RWPE1 (cell line): Measurements from ENCODE around the gene EMC8.
"Not testable (repeated sequence)": the region's sequence is repeated elsewhere in the genome, so short reads cannot be mapped to it uniquely, and the experiment has no call there.

ENCODE experiments used
- CTCF ChIA-PET: fragments of 350-600 bp; sonication (Branson Sonifier 250); formaldehyde crosslinking; extraction: SDS; loops from one replicate; lab custom pipeline; 2021; lab: Yijun Ruan, JAX
- POLR2A ChIA-PET: fragments of 400-600 bp; formaldehyde crosslinking; extraction: SDS; loops from one replicate; lab custom pipeline; 2020; ENCODE audit warnings: antibody characterized with exemption; ENCODE audit not compliant: low non-redundant PET; lab: Yijun Ruan, JAX
- DNase-seq: peaks from one replicate; pipeline ENCODE4 v3.0.0; 2012; ENCODE audit warnings: low spot score
- H3K27ac ChIP-seq: fragments of 450-650 bp; 2 replicates; pipeline ENCODE4 v1.5.1; 2017
- TF ChIP-seq, protein P1 (sequence below): fragments of 450-650 bp; conservative IDR thresholded peaks from 2 replicates; pipeline ENCODE4 v1.5.1; 2017; ENCODE audit warnings: low read depth, mild to moderate bottlenecking

Gene EMC8

DNA sequence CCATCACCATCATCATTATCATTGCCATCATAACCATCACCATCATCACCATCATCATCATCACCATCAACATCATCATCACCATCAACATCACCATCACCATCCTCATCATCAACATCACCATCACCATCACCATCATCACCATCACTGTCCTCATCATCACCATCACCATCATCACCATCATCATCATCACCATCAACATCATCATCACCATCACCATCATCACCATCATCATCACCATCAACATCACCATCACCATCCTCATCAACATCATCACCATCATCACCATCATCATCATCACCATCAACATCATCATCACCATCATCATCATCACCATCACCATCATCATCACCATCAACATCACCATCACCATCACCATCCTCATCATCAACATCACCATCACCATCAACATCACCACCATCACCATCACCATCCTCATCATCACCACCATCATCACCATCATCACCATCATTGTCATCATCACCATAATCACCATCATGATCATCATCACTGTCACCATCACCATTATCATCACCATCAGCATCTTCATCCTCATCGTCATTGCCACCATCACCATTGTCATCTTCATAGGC is 24.1 kb upstream of the EMC8 start:
- H3K27ac ChIP-seq: no peak overlapping the region
- TF ChIP-seq, protein P1, sequence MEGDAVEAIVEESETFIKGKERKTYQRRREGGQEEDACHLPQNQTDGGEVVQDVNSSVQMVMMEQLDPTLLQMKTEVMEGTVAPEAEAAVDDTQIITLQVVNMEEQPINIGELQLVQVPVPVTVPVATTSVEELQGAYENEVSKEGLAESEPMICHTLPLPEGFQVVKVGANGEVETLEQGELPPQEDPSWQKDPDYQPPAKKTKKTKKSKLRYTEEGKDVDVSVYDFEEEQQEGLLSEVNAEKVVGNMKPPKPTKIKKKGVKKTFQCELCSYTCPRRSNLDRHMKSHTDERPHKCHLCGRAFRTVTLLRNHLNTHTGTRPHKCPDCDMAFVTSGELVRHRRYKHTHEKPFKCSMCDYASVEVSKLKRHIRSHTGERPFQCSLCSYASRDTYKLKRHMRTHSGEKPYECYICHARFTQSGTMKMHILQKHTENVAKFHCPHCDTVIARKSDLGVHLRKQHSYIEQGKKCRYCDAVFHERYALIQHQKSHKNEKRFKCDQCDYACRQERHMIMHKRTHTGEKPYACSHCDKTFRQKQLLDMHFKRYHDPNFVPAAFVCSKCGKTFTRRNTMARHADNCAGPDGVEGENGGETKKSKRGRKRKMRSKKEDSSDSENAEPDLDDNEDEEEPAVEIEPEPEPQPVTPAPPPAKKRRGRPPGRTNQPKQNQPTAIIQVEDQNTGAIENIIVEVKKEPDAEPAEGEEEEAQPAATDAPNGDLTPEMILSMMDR: no peak
- POLR2A ChIA-PET: no interaction called here
- DNase-seq: no peak
- CTCF ChIA-PET: interaction anchor here (0.5 to 0.6 kb wide), 2 partner anchors 83 to 328 kb away, joined by 3 to 4 read pairs; no protein-coding TSS in a partner anchor

DNA sequence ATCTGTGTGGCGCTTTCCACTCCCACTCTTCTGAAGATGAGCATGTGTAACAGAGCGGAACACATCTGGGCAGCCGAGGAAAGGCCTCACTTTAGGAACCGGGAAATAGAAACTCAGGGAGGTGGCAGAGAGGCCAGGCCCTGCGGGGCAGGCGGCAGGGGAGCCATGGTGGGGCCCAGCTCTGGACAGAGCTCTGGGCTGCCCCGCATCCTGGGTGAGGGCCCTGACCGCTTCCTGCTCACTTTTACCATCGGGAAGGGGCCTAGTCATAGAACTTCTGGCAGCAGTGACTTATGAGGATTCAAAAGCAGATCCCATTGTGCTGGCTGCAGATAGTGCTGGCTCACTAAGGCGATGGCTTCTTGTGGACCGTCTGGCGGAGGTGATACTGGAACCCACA is 22.8 kb upstream of the EMC8 start:
- TF ChIP-seq, protein P1: no peak
- ChIA-PET POLR2A (no interaction called here), CTCF (interaction anchor here (0.5 to 3.9 kb wide), 27 partner anchors 9 to 696 kb away, joined by 3 to 63 read pairs (median 5); partner anchors contain the start of gene IRF8)
- no peak overlapping the region for H3K27ac ChIP-seq
- no peak for DNase-seq

DNA sequence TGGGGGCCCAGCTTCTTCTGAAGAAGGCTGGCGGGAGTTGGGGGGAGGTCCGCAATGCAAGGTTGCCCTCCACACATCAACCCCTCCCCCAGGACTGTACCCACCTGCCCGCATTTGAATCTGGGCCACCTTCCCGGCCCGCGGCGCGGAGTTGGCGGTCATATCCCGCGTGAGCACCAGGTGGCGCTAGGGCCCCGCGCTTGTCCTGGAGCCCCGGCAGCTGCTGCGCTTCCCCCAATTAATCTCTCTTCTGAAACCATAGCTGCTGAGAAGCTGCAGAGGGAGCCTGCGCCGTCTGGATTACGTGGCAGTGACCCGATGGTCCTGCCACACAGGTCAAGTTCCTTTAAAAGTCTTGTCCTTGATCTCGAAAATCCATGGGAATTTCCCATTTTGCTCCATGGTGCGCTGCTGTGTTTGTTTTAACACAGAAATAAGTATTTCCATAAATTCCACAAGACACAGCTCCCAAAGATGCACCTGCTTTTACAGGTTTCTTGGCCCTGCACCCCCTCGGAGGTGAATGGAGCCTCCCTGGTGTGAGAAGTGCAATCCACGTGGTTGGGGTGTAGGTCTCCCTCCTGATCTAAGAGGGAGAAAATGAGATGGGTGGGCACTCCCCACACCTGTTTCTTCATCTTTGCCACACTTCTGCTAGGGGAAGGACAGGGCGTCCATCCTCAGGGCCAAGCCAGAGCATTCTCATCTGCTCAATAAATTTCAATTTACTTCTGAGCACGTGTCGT is 22.2 kb upstream of the EMC8 start:
- DNase-seq: peak; percentile 85
- POLR2A ChIA-PET: no interaction called here
- H3K27ac ChIP-seq: no peak overlapping the region
- CTCF ChIA-PET: interaction anchor here (0.5 to 3.9 kb wide), 52 partner anchors 9 to 1862 kb away, joined by 3 to 63 read pairs (median 4); partner anchors contain the start of genes FOXF1 and IRF8
- TF ChIP-seq, protein P1: peak; percentile 95

DNA sequence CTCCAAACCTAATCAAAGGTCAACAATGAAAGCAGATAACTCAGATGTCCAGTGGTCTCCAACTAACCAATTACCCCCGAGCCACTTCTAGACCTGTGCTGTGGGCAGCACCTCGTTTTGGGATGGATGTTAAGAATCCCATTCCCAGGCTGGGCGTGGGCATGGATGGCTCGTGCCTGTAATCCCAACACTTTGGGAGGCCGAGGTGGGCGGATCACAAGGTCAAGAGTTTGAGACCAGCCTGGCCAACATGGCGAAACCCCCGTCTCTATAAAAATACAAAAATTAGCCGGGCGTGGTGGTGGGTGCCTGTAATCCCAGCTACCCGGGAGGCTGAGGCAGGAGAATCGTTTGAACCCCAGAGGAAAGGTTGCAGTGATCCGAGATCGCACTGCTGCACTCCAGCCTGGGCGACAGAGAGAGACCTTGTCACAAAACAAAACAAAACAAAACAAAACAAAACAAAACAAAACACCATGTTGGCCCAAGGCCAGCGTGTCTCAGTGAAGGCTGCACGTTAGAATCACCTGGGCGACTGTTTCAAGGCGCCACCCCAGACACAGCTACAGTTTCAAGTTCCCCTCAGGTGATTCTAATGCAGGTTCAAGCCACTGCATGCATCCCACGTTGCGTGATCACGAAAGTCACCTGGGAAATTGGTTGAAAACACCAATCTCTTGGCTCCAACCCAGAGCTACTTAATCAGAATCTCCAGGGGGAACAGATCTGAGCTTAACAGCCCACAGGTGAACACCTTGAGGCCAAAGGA is 21.4 kb upstream of the EMC8 start:
- ChIA-PET CTCF (interaction anchor here (0.5 to 3.9 kb wide), 37 partner anchors 8 to 1863 kb away, joined by 3 to 63 read pairs (median 5); partner anchors contain the start of genes FOXF1 and IRF8), POLR2A (no interaction called here)
- peak; percentile 18 for DNase-seq
- no peak overlapping the region for H3K27ac ChIP-seq
- TF ChIP-seq, protein P1: no peak

DNA sequence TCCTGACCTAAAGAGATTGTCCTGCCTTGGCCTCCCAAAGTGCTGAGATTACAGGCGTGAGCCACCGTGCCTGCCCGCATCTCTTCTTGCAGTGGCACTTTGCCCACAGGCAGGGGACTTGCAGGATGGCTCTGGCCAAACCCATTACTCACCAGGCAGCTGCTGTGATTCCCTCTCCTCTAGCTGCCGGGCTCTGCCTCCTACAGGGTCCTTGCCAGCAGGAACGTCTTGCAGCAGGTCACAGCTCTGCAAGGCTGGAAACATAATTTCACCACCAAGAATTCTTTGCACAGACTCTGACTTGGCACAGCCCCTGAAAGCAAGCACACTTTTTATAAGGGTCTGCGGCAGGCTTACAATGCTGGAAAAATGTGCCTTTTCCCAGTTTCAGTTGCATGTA is 20.4 kb upstream of the EMC8 start:
- no peak for DNase-seq
- TF ChIP-seq, protein P1: no peak
- no peak overlapping the region for H3K27ac ChIP-seq
- POLR2A ChIA-PET: no interaction called here
- CTCF ChIA-PET: interaction anchor here (0.6 to 3.9 kb wide), 6 partner anchors 42 to 698 kb away, joined by 3 to 63 read pairs (median 14); no protein-coding TSS in a partner anchor

DNA sequence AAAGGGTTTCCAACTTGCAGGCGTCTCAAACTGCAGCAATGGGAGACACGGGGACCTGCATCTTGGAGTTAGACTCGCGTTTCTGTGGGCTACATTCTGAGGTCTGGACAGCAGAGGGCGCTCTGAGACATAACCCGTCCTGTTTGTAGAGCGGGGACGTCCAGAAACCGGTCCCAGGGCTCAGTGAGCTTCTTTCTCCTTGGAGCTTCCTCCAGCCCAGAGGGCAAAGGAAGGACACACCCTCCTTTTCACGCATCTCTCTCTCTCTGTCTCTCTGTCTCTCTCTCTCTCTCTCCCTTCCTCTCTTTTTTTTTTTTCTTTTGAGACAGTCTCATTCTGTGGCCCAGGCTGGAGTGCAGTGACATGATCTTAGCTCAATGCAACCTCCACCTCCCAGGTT is 19.9 kb upstream of the EMC8 start:
- no peak overlapping the region for H3K27ac ChIP-seq
- DNase-seq: peak; percentile 74
- ChIA-PET CTCF (interaction anchor here (0.6 to 3.9 kb wide), 6 partner anchors 42 to 699 kb away, joined by 3 to 63 read pairs (median 14); no protein-coding TSS in a partner anchor), POLR2A (no interaction called here)
- TF ChIP-seq, protein P1: peak; percentile 75

DNA sequence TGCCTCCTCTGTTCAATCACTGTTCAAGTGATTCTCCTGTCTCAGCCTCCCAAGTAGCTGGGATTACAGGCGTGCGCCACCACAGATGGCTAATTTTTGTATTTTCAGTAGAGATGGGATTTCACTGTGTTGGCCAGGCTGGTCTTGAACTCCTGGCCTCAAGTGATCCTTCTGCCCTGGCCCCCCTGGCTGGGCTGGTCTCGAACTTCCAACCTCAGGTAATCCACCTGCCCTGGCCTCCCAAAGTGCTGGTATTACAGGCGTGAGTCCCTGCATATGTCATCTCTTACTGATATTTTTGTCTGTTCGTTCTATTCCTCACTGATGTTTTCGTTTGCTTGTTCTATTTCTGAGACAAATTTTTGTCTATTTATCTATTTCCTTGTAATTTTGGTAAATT is 17.9 kb upstream of the EMC8 start:
- DNase-seq, H3K27ac ChIP-seq, POLR2A ChIA-PET: not testable (repeated sequence)
- CTCF ChIA-PET: interaction anchor here (0.6 kb wide), 1 partner anchor 97 kb away, joined by 6 read pairs; no protein-coding TSS in a partner anchor
